HepG2 (cell line): ENCODE data around the gene KRT3. TPM values are rescaled to one million over a fixed set of nuclear protein-coding genes. Genes with fewer than 3 reads are reported as not detected.

ENCODE experiments used
- MZF1 ChIP-seq: sonication (generic); formaldehyde crosslinking; IDR thresholded peaks from 2 replicates; pipeline ENCODE4 v1.8.1; 2023; ENCODE audit warnings: mild to moderate bottlenecking, missing genetic modification reagents, borderline replicate concordance
- TCF7L2 ChIP-seq: IDR thresholded peaks from 2 replicates; pipeline ENCODE4 v1.6.1; 2011; ENCODE audit warnings: mild to moderate bottlenecking, low read depth, low read length, moderate library complexity
- polyA plus RNA-seq, 8 experiments: library from polyadenylated mRNA; depleted of rRNA in 3 of 8; stranded (reverse) in 7 of 8; unstranded in 1 of 8; fragments of >200 nt; fragmentation: Illumina TruSeq in 4 of 8; extraction: Trizol in 4 of 8; gene quantifications; 2 replicates each; pipeline versions ENCODE4 v1.2.1 to v1.2.3, GENCODE V29; 2011 to 2016; ENCODE audit warnings: low read depth in 4 of 8, missing spikeins in 1 of 8, mixed read lengths in 1 of 8; ENCODE audit not compliant: insufficient read depth in 1 of 8
- small RNA-seq, 3 experiments: library from RNA; depleted of rRNA; stranded (forward); fragments of <200 nt; gene quantifications; one replicate each; pipeline ENCODE3, GENCODE V24; 2012; ENCODE audit warnings: low read depth in 2 of 3, low replicate concordance in 1 of 3; ENCODE audit not compliant: insufficient read length in 3 of 3, insufficient read depth in 2 of 3
- total RNA-seq, 5 experiments: library from RNA; depleted of rRNA; stranded (reverse); fragments of >200 nt; fragmentation: Illumina TruSeq; extraction: Trizol; gene quantifications; 2 replicates each; pipeline ENCODE4 v1.2.3, GENCODE V29; 2016; ENCODE audit warnings: low read depth in 1 of 5
- TF ChIP-seq, protein P1 (sequence below): sonication (generic); formaldehyde crosslinking; IDR thresholded peaks from 2 replicates; pipeline ENCODE4 v1.8.0; 2022; ENCODE audit warnings: low read depth, missing genetic modification reagents

The KRT3 gene
- total and polyA plus RNA-seq, 2 of the 13 experiments (the other 11 are each of a cell fraction or from before 2014, with no cell fraction given), result not detected

DNA sequence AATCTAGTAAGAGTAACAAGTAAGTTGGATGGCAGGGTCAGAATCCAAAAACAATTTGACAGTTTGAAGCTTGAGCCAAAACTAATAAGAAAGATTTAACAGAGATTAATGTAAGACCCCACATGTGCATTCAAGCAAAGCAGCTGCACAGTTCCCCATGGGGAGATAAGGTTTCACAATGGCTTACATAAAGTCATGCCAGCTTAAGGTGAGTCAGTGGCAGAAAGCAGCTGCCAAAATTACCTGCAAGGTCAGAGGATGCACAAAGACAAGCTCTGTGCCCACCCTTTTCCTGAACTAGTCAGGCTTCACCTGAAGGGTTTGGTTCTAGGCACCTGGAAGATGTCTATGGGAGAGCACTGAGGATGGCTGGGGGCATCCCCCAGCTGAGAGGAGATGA, 56.0 kb downstream of the KRT3 start (continued):
- TF ChIP-seq TCF7L2, result no peak
- TF ChIP-seq, protein P1, sequence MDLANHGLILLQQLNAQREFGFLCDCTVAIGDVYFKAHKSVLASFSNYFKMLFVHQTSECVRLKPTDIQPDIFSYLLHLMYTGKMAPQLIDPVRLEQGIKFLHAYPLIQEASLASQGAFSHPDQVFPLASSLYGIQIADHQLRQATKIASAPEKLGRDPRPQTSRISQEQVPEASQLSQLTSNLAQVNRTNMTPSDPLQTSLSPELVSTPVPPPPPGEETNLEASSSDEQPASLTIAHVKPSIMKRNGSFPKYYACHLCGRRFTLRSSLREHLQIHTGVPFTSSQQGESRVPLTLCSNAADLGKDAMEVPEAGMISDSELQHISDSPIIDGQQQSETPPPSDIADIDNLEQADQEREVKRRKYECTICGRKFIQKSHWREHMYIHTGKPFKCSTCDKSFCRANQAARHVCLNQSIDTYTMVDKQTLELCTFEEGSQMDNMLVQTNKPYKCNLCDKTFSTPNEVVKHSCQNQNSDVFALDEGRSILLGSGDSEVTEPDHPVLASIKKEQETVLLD (CRISPR knock-in tag), result no peak
- TF ChIP-seq MZF1, result no peak
- TF ChIP-seq, all 625 proteins: peak for 0

Small RNA genes lying within 50 kb of the gene (small RNA-seq; reads per million reads assigned to genes)
- 0 reads per million in 3 experiments for gene AC107016.2

Other genes with a start within 250 kb of the KRT3 start
- gene KRT71, start 243.0 kb downstream of the KRT3 start, total RNA-seq (2016; rRNA removed; fragmentation: Illumina TruSeq; extraction: Trizol), result not detected in 2 replicates
- gene KRT71, start 243.0 kb downstream of the KRT3 start, polyA plus RNA-seq (2011; rRNA removed), result not detected in 2 replicates
- not detected in 2 replicates for gene KRT74, start 222.3 kb downstream of the KRT3 start, total RNA-seq (2016; rRNA removed; fragmentation: Illumina TruSeq; extraction: Trizol)
- gene KRT74, start 222.3 kb downstream of the KRT3 start, polyA plus RNA-seq (2011; rRNA removed), result not detected in 2 replicates
- not detected in 2 replicates for gene KRT72, start 194.7 kb downstream of the KRT3 start, total RNA-seq (2016; rRNA removed; fragmentation: Illumina TruSeq; extraction: Trizol)
- not detected in 2 replicates for gene KRT72, start 194.7 kb downstream of the KRT3 start, polyA plus RNA-seq (2011; rRNA removed)
- gene KRT73, start 177.6 kb downstream of the KRT3 start, total RNA-seq (2016; rRNA removed; fragmentation: Illumina TruSeq; extraction: Trizol), result not detected in 2 replicates
- not detected in 2 replicates for gene KRT73, start 177.6 kb downstream of the KRT3 start, polyA plus RNA-seq (2011; rRNA removed)
- not detected in 2 replicates for gene KRT2, start 143.9 kb downstream of the KRT3 start, total RNA-seq (2016; rRNA removed; fragmentation: Illumina TruSeq; extraction: Trizol)
- gene KRT2, start 143.9 kb downstream of the KRT3 start, polyA plus RNA-seq (2011; rRNA removed), result not detected in 2 replicates
- not detected in 2 replicates for gene KRT1, start 115.7 kb downstream of the KRT3 start, total RNA-seq (2016; rRNA removed; fragmentation: Illumina TruSeq; extraction: Trizol)
- gene KRT1, start 115.7 kb downstream of the KRT3 start, polyA plus RNA-seq (2011; rRNA removed), result not detected in 2 replicates
- gene KRT77, start 92.6 kb downstream of the KRT3 start, total RNA-seq (2016; rRNA removed; fragmentation: Illumina TruSeq; extraction: Trizol), result not detected in 2 replicates
- gene KRT77, start 92.6 kb downstream of the KRT3 start, polyA plus RNA-seq (2011; rRNA removed), result not detected in 2 replicates
- gene KRT76, start 18.8 kb downstream of the KRT3 start, total RNA-seq (2016; rRNA removed; fragmentation: Illumina TruSeq; extraction: Trizol), result not detected in 2 replicates
- not detected in 2 replicates for gene KRT76, start 18.8 kb downstream of the KRT3 start, polyA plus RNA-seq (2011; rRNA removed)
- gene KRT4, start 18.0 kb upstream of the KRT3 start, total RNA-seq (2016; rRNA removed; fragmentation: Illumina TruSeq; extraction: Trizol), result not detected in 2 replicates
- gene KRT4, start 18.0 kb upstream of the KRT3 start, polyA plus RNA-seq (2011; rRNA removed), result not detected in 2 replicates
- not detected in 2 replicates for gene KRT79, start 38.2 kb upstream of the KRT3 start, total RNA-seq (2016; rRNA removed; fragmentation: Illumina TruSeq; extraction: Trizol)
- gene KRT79, start 38.2 kb upstream of the KRT3 start, polyA plus RNA-seq (2011; rRNA removed), result 0.09 TPM in 1 of 2 replicates, not detected in the other
- gene KRT78, start 52.9 kb upstream of the KRT3 start, total RNA-seq (2016; rRNA removed; fragmentation: Illumina TruSeq; extraction: Trizol), result not detected in 2 replicates
- not detected in 2 replicates for gene KRT78, start 52.9 kb upstream of the KRT3 start, polyA plus RNA-seq (2011; rRNA removed)
- gene KRT8, start 109.0 kb upstream of the KRT3 start, total RNA-seq (2016; rRNA removed; fragmentation: Illumina TruSeq; extraction: Trizol), result 718 and 837 TPM in 2 replicates
- 491 and 498 TPM in 2 replicates for gene KRT8, start 109.0 kb upstream of the KRT3 start, polyA plus RNA-seq (2011; rRNA removed)
- gene KRT18, start 153.0 kb upstream of the KRT3 start, total RNA-seq (2016; rRNA removed; fragmentation: Illumina TruSeq; extraction: Trizol), result 618 and 762 TPM in 2 replicates
- 433 and 436 TPM in 2 replicates for gene KRT18, start 153.0 kb upstream of the KRT3 start, polyA plus RNA-seq (2011; rRNA removed)
- 548 and 779 TPM in 2 replicates for gene EIF4B, start 210.3 kb upstream of the KRT3 start, total RNA-seq (2016; rRNA removed; fragmentation: Illumina TruSeq; extraction: Trizol)
- gene EIF4B, start 210.3 kb upstream of the KRT3 start, polyA plus RNA-seq (2011; rRNA removed), result 327 and 416 TPM in 2 replicates